Spinal cord (tissue), 10 donors: ENCODE results near the gene GRK6. TPM values are rescaled to one million over a fixed set of nuclear protein-coding genes. Genes with fewer than 3 reads are reported as not detected.
A peak's percentile ranks its signal among the peaks of the same experiment; 100 is the strongest.

ENCODE experiments used
- DNase-seq, 6 donors: peaks; one replicate each; pipeline versions ENCODE4 v3.0.0 to v3.0.0-alpha.2; 2013 to 2015; ENCODE audit warnings: low spot score in 6 of 6, low read depth in 4 of 6
- H3K27ac ChIP-seq: one replicate; pipeline ENCODE4 v1.5.1; 2013; ENCODE audit warnings: low read depth, low read length, control low read depth
- H3K27me3 ChIP-seq: one replicate; pipeline ENCODE4 v1.6.1; 2013; ENCODE audit warnings: low read length; ENCODE audit not compliant: control insufficient read depth, insufficient read depth
- H3K36me3 ChIP-seq: one replicate; pipeline ENCODE4 v1.6.1; 2013; ENCODE audit warnings: low read length; ENCODE audit not compliant: control insufficient read depth, insufficient read depth
- H3K4me1 ChIP-seq: one replicate; pipeline ENCODE4 v1.6.1; 2013; ENCODE audit warnings: low read length; ENCODE audit not compliant: control insufficient read depth, insufficient read depth
- H3K4me3 ChIP-seq: one replicate; pipeline ENCODE4 v1.5.1; 2013; ENCODE audit warnings: low read depth, low read length, control low read depth
- H3K9me3 ChIP-seq: one replicate; pipeline ENCODE4 v1.6.1; 2013; ENCODE audit warnings: low read length; ENCODE audit not compliant: control insufficient read depth, insufficient read depth
- WGBS: methylation state at CpG from one replicate; pipeline ENCODE4 v1.1.5; 2013; ENCODE audit warnings: missing lambda C conversion rate; ENCODE audit not compliant: insufficient coverage; 5-methylcytosine and 5-hydroxymethylcytosine counted together
- polyA plus RNA-seq, 2 donors: library from polyadenylated mRNA; unstranded; fragments of 120-200 nt; gene quantifications; one replicate each; pipeline ENCODE4 v1.2.1, GENCODE V29; 2013; ENCODE audit not compliant: insufficient read length in 2 of 2
- total RNA-seq, 2 donors: library from RNA; depleted of rRNA in 1 of 2; stranded (reverse); fragments of 120-200 nt in 1 of 2; fragments of >200 nt in 1 of 2; gene quantifications; one replicate each; pipeline versions ENCODE4 v1.2.3 to v1.2.4, GENCODE V29; 2013 to 2014
- donor health status: healthy.

The GRK6 gene
- total and polyA plus RNA-seq, 4 donors = 16.7 to 42.4 (median 32.2) TPM

GRCh38 chr5:177474846-177475562, 48.5 kb downstream of the GRK6 start:
- Histone ChIP-seq H3K27ac (no peak overlapping the region), H3K27me3 (no peaks in the 10 kb centered on the region), H3K9me3 (no peaks in the 10 kb centered on the region), H3K36me3 (peaks cover 29% of the 10 kb centered on the region), H3K4me3 (no peak overlapping the region), H3K4me1 (peaks cover 54% of the 10 kb centered on the region)
- 10% methylated on average over 1 of the region's 4 CpGs for WGBS
- DNase-seq = no peak

GRCh38 chr5:177475563-177476427, 49.3 kb downstream of the GRK6 start:
- 51% methylated on average over 3 of the region's 11 CpGs for WGBS
- Histone ChIP-seq H3K27ac (no peak overlapping the region), H3K4me3 (no peak overlapping the region), H3K27me3 (no peaks in the 10 kb centered on the region), H3K36me3 (peaks cover 21% of the 10 kb centered on the region), H3K9me3 (no peaks in the 10 kb centered on the region), H3K4me1 (peaks cover 50% of the 10 kb centered on the region)
- DNase-seq = no peak

GRCh38 chr5:177476531-177477233, 50.2 kb downstream of the GRK6 start:
- Histone ChIP-seq H3K4me3 (no peak overlapping the region), H3K27ac (no peak overlapping the region), H3K9me3 (no peaks in the 10 kb centered on the region), H3K4me1 (peaks cover 41% of the 10 kb centered on the region), H3K36me3 (peaks cover 16% of the 10 kb centered on the region), H3K27me3 (no peaks in the 10 kb centered on the region)
- DNase-seq = no peak
- WGBS = 87% methylated on average over 16 of the region's 18 CpGs

- no peaks in the 10 kb centered on the region for H3K9me3 ChIP-seq
- H3K36me3 ChIP-seq = peaks cover 14% of the 10 kb centered on the region
- 86% methylated on average over 10 of the region's 13 CpGs for WGBS
- DNase-seq = no peak
- no peaks in the 10 kb centered on the region for H3K27me3 ChIP-seq
- H3K27ac ChIP-seq = no peak overlapping the region
- peaks cover 31% of the 10 kb centered on the region for H3K4me1 ChIP-seq
- no peak overlapping the region for H3K4me3 ChIP-seq
Measured at GRCh38 chr5:177477701-177478477, 51.4 kb downstream of the GRK6 start.

GRCh38 chr5:177478711-177479646, 52.5 kb downstream of the GRK6 start:
- DNase-seq = no peak
- Histone ChIP-seq H3K27ac (peak overlapping the region; percentile 71), H3K36me3 (peaks cover 25% of the 10 kb centered on the region), H3K27me3 (no peaks in the 10 kb centered on the region), H3K4me1 (peaks cover 29% of the 10 kb centered on the region), H3K9me3 (no peaks in the 10 kb centered on the region), H3K4me3 (no peak overlapping the region)
- 55% methylated on average over 16 of the region's 18 CpGs for WGBS

GRCh38 chr5:177479774-177480173, 53.3 kb downstream of the GRK6 start:
- DNase-seq = peak in 2 of 6 donors; percentile 42 to 53
- H3K4me1 ChIP-seq = peaks cover 24% of the 10 kb centered on the region
- no peaks in the 10 kb centered on the region for H3K9me3 ChIP-seq
- H3K36me3 ChIP-seq = peaks cover 33% of the 10 kb centered on the region
- 20% methylated on average over 14 of the region's 14 CpGs for WGBS
- H3K27ac ChIP-seq = no peak overlapping the region
- no peaks in the 10 kb centered on the region for H3K27me3 ChIP-seq
- no peak overlapping the region for H3K4me3 ChIP-seq

GRCh38 chr5:177482359-177482795, 55.9 kb downstream of the GRK6 start:
- H3K27ac ChIP-seq = no peak overlapping the region
- DNase-seq = no peak
- peaks cover 46% of the 10 kb centered on the region for H3K36me3 ChIP-seq
- WGBS = 85% methylated on average over 10 of the region's 10 CpGs
- no peaks in the 10 kb centered on the region for H3K9me3 ChIP-seq
- peaks cover 24% of the 10 kb centered on the region for H3K4me1 ChIP-seq
- no peak overlapping the region for H3K4me3 ChIP-seq
- no peaks in the 10 kb centered on the region for H3K27me3 ChIP-seq

- no peak for DNase-seq
- 95% methylated on average over 5 of the region's 9 CpGs for WGBS
- H3K4me1 ChIP-seq = peaks cover 21% of the 10 kb centered on the region
- no peak overlapping the region for H3K27ac ChIP-seq
- no peaks in the 10 kb centered on the region for H3K27me3 ChIP-seq
- H3K9me3 ChIP-seq = no peaks in the 10 kb centered on the region
- no peak overlapping the region for H3K4me3 ChIP-seq
- peaks cover 52% of the 10 kb centered on the region for H3K36me3 ChIP-seq
Measured at GRCh38 chr5:177483042-177483441, 56.6 kb downstream of the GRK6 start.
